Measurements from ENCODE around the gene MCEE.

The MCEE gene

DNA sequence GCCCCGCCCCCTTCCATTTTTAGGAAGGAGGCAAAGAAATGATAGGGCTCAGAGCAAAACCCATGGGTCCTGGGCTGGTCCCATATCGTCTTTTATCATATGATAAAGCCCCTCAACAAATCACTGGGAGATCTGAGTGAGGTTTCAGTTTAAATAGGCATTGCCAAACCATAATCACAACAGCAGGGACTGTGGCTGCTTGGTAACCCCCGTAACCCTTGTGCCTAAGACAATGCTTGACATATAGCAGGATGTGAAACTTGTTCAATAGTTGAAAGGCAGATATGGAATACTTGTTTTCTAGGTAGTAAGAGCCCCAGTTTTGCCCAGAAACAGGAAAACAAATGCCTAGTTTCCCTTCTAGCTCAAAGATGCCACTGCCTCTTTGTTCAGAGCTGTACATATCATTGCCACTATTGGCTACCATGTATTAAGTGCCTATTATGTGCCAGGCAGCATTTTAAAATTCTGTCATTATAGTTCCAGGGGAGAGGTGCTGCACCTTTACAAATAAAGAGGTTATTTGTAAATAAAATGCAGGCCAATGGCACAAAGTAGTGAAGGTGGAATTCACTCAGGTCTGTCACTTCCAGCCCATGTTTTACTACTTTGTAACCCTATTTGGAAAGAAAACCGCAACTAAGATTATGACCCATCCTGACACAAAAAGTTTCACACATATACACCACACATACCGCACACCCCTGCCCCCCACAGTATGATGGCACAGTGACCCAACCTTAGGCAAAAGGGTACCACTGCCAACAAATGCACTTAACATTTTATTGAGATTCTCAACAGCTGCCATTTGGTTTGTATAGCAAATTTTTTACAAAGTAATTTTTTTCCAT is 47.4 kb downstream of the MCEE start:
- DNase-seq (ENCODE audit: low read depth) = no peak

DNA sequence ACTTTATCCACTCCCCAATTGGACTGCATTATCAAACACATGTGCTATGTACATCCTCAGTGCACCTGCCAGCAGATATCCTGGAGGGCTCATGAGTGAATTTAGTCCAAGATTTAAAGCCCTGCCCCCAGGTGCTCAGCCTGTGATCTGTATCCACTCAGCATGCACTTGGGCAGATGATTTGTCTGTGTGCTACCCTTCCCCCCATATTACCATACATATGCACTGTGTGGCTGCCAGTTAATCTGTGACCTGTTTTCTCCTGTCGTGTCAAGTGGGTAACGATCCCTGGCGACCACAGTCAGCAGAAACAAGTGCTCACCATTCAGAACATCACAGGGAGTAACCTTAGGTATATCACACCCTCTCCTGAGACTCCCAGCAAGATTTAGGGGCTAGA is 51.4 kb downstream of the MCEE start:
- DNase-seq (ENCODE audit: low read depth) = no peak

DNA sequence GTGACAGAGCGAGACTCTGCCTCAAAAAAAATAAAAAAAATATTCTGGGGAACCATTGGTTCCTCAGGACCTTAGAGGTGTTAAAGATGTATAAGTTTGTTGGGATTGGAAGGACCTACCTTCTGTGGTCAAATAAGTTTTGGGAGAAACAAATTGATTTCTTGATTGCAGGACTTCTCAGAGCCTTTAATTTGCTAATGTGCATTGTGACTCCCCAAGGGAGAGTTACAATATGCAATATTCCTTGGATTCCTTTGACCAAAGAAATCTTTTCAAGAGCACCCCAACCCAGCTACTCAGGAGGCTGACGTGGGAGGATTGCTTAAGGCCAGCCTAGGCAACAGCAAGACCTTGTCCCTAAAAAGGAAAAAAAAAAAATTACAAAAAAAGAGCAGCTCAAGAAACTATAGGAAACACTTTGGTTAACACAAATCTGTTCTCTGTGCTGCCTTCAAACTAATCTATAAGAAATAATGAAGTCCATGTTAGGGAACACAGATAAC is 55.1 kb downstream of the MCEE start:
- DNase-seq (ENCODE audit: low read depth) = no peak

DNA sequence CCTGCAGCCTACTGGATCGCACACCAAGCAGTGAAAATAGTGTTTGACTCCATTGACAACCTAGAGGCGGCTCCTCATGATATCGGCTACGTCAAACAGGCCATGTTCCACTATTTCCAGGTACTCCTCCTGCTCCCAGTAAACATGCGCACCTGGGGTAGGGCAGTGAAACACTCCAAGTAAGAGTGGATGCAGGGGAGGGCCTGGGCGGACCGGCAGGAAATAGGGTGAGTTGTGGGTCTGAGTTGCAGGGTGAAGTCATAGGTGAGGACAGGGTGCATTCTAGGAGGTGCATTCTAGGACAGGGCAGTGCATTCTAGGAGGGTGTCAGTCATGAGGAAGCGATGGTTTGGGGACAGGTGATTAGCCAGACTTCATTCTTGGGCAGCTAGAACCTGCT is 56.6 kb downstream of the MCEE start:
- DNase-seq (ENCODE audit: low read depth) = no peak

DNA sequence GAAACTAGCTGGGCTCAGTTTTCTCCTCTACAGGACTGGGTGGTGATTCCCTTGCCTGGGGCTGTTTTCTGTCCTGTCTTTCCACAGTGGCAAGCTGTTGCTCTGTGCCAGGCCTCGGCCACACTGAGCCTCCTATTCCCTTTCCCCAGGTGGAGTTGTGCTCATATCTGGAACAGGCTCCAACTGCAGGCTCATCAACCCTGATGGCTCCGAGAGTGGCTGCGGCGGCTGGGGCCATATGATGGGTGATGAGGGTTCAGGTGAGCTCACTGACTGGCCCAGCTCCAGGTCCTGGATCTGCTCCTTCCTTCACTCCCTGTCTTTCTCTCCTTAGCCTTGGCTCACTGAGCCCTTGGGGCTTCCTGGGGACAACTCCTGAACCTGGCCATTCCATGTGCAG is 57.5 kb downstream of the MCEE start:
- no peak for DNase-seq (ENCODE audit: low read depth)

DNA sequence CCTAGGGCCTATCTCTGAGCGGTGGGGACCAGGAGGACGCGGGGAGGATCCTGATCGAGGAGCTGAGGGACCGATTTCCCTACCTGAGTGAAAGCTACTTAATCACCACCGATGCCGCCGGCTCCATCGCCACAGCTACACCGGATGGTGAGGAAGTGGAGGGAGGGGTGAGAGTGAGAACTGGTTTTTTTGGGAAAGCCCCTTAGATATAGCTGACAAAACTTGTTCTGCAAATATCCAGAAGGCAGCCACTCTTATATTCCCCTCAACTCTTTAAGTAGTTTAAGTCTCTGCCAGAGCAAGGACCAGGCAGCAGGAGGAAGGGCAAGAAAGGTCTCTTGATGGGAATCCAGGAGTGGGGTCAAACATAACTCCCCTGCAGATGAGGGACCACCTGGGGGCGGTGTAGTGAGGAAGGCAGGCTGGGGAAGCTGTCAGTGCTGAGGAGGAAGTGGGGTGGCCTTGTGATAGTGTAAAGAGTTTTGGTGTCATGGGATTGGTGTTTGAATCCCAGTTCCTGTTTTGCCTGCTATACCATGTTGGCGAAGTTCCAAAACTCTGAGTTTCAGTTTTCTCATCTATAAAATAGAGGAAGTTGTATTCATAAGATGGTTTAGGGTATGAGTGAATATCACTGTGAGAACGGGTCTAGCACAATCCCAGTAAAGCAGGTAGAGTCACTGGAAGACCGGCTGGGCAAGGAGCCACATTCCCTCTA is 58.2 kb downstream of the MCEE start:
- peak; percentile 11 for DNase-seq (ENCODE audit: low read depth)

DNA sequence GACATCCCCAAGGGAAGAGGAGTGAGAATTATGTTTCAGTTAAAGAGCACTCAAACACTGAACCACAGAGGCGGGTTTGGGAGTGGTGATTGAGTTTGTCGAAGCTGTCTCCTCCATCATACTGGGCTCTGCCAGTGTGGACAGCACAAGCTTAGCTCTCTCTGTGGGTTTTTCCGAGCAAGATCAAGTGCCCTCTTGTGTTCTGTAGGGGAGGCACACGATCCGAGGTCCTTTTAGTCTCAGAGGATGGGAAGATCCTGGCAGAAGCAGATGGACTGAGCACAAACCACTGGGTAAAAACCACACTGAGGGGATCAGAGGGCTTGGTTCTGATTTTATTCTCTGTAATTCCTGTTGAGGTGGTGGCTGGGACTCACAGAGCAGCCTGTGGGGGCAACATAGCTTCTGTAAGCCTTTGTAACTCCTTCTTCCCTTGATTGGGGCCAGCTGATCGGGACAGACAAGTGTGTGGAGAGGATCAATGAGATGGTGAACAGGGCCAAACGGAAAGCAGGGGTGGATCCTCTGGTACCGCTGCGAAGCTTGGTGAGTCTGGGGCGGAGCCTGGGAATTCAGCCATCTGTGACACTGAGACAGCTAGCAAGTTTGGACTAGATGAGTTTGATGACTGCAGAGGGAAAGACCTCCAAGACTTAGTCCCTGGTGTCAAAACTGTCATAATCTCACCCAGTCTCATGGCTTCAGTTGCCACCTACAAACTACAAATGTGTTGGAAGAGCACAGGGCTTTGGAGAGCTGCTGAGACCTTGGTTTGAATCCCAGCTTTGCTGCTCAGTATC is 59.5 kb downstream of the MCEE start:
- DNase-seq (ENCODE audit: low read depth) = peak; percentile 59

DNA sequence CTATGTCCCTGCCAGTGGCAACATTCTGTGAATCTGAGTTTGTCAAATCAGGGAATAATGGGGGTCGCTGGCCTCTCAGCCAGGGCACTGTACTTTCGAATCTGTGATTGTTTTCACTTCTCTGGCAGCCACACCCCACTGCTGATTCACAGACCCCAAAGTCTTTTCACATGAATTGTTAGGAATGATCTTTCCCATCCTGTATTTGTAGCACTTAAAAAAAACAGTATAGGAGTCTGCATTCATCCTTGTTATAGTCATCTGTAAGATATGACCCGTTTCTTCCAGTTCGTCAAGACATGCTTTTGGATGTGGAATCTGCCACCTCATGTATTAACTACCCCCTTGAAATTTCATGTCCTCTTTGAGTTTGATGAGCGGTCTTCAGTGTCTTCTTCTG is 60.7 kb downstream of the MCEE start:
- peak; percentile 60 for DNase-seq (ENCODE audit: low read depth)

DNA sequence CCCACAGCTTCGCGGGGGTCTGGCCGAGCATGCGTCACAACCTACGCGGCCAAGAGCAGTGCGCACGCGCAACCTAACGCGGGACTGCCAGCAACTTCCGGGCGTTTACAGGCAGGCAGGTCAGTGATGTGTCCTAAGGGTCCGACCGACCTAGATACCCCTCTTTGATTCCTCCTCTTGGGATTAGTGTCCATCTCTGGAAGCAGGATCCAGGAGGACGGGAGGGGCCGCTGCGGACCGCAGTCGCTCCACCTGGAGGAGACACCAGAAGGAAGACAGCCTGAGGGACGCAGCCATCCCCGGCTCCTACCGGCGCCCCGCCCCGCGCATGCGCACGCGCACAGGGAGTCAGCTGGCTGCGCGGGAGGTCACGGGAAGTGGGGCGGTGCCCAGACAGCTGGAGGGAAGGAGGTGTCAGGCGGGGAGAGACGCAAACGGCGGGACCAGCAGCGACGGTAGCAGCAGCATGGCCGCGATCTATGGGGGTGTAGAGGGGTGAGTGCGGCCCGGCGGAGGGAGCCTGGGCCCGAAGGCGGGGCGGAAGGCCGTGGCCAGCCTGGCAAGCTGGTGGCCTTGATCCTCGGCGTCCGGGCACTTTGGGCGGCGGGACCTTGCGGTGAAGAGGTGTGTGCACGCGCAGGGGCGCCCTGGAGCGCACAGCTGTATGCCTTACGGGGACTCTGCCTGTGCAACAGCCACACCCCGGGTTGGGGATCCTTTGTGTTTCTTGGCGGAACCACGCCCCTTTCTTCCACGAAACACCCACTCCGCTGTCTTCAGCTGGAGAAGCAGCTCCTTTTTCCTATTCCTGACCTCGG is 61.6 kb downstream of the MCEE start, which contains the start of gene NAGK:
NAGK (plus strand) TSS at position 431 of the 818 bp plus-strand sequence; CDS start at position 467, 36 bp downstream.
- DNase-seq (ENCODE audit: low read depth) = peak; percentile 96

DNA sequence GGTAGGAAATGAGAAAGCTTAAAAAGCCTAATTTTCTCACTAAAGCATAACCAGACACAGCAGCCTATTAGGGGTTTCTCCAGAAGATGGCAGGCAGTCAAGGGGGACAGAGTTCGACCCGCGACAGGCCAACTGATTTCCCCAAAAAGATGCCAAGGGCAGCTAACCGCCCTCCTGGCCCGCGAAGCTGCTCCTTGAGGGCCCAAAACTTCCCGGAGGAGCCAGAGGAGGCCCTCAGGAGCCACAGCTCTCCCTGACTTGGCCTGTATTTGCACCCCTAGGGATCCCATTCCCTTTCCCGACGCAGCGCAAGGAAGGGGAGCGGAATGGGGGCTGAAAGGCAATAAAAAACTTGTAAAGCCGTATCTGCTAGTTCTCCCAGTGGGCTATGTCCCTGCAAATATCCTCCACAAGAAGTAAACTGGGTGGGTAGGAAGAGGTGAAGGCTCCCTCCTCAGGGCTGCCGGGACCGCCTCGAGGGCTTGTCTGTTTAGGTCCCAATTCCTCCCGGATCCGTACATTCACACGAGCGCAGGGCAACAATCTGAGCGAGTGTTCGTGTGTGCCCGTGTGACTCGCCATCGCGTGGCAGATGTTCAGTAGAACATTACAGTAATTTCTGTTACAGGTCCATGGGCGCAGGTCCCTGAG is 62.3 kb downstream of the MCEE start:
- no peak for DNase-seq (ENCODE audit: low read depth)

DNA sequence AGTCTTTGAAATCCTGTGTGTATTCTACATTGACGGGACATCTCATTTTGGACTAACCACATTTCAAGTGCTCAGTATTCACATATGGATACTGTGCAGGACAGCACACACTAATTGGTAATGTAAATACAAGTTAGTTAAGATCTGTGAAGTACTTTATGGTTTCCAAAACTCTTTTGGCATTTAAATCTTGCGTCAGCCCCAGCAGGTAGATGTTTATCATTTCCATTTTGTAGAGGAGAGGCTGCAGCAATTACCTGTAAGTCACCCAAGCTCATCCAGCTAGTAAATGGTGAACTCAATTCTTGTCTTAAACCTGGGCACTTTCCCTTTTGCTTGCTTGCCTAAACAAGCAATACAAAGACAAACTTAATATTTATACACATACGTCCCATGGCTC is 63.2 kb downstream of the MCEE start:
- no peak for DNase-seq (ENCODE audit: low read depth)

DNA sequence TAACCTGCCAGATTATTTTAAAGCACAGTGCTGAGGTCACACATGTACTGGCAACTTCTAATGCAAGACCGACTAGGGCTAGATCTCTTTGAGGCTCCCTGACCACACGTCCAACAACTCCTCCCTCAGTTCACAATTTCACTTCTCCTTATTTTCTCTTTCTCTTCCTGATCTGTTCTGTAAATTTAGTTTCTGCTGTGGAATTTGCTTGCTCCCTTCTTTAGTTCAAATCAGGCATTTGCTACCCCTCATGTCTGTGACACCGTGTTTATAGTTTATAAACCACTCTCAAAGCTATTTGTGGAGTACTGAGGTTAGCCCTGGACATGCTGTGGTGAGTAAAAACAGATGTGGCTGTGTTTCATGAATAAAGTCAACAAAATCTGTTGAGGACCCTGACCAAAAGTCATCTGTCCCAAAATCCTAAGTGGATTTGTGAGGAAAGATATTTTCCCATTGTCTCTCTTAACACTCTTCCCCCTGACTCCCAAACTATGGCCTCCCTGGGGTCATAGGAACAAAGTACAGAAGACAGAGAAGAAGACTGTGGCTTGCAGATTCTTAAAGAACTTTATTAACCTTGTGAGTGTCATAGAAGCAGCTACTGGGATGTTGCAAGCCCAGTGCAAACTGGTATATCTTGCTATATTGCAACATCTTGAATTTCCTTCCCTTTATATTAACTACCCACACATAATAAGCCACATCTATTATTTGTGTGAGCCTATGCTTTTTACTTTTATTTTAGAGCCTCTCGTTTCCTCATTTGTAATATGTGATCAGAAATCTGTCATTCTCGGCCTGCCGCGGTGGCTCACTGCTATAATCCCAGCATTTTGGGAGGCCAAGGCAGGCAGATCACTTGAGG is 65.0 kb downstream of the MCEE start:
- peak; percentile 23 for DNase-seq (ENCODE audit: low read depth)

DNA sequence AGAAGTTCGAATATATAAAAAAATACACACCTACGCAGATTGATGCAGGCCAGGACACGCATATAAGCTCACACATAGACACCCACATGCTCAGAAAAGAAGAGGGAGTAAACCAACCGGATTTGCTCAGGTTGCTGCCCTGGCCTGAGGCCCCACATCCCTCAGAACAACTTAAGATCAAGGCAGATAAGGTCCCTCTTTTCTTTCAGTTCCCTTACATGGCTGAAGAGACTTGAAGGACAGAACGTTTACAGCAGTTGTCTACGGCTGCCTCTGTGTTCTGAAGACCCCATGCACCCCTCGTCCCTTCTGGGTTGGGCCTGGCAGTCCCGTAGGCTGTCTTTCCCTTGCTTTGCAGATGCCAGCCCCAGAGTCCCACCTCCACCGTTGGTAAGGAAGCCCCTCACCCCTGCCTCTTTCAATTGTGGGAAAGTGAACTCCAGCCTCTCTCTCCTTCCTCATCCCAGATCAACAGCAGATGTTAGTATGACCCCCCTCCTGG is 65.9 kb downstream of the MCEE start:
- DNase-seq (ENCODE audit: low read depth) = no peak

DNA sequence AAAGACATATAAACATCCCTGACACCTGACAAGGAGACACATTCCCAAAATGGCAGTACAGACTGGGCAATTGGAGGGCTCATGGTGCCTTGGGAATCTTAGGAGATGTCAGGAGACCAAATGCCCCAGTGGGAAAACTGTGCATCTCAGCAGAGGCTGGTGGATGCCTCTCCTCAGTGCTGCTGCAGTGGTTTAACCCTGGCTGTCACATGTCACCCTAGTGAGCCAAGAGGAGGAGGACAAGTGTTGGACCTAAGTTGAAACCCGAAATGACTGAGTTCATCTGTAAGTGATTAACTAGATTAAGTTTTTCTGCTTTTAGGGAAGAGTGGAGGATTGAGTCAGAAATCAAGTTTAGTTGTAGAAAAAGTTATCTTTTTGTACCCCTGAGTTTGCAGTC is 66.8 kb downstream of the MCEE start:
- DNase-seq (ENCODE audit: low read depth) = no peak

DNA sequence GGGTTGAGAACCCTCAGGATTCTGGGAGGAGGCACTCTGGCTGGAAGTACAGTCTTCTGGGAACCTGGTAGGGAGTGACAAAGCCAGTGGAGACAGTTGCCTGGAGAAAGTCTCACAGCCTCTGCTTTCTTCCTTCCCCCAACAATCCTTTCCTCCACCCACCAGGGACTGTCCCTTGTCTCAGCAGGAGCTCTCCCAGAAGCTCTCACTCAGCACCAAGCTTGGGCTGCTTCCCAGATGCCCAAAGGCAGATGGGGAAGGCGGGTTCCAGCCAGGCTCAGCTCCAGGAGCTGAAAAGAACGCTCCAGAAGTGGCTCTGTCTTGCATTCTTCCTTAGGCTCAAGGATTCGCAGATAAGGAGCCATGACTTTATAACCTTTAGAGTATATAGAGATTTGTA is 69.2 kb downstream of the MCEE start:
- DNase-seq (ENCODE audit: low read depth) = peak; percentile 54

DNA sequence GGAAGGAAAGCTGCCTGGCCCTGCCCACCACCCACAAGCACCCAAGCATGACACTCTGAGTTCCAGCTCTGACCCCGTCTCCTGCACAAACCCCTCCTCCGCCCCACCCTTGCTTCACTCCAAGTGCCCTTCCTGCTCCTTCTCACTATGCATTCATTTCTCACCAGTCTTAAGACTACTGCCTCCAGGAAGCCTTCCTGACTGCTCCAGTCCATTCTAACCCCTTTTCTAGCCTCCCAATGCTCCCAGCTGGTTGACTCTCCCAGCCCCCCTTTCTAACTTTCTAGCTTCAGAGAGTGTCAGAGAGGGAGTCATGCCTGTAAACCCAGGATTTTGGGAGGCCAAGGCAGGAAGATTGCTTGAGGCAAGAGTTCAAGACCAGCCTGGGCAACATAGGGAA is 69.8 kb downstream of the MCEE start:
- no peak for DNase-seq (ENCODE audit: low read depth)
